ENCODE measurements around the gene TMEM131. TPM values are rescaled to one million over a fixed set of nuclear protein-coding genes. Genes with fewer than 3 reads are reported as not detected.

Gene TMEM131
- total and polyA plus RNA-seq, 10 of the 15 experiments (the other 5 are each of a cell fraction or from before 2014, with no cell fraction given): 6.0 to 48.2 (median 23.2) TPM

GRCh38 chr2:97936881-97937280 is 58.9 kb downstream of the TMEM131 start:
- ChIA-PET SMC1A (ENCODE audit: uncharacterized antibody, unreplicated experiment) (interaction anchor here (0.8 to 4.5 kb wide), 16 partner anchors 10 to 126 kb away, joined by 3 to 36 read pairs (median 7); no protein-coding TSS in a partner anchor), CTCF (interaction anchor here (0.7 to 2.4 kb wide), 8 partner anchors 8 to 196 kb away, joined by 3 to 13 read pairs (median 4); no protein-coding TSS in a partner anchor), RAD21 (ENCODE audit: unreplicated experiment) (interaction anchor here (0.6 to 4.2 kb wide), 9 partner anchors 10 to 251 kb away, joined by 3 to 23 read pairs (median 13); no protein-coding TSS in a partner anchor), POLR2A (interaction anchor here (0.8 to 2.2 kb wide), 9 partner anchors 10 to 91 kb away, joined by 3 to 11 read pairs (median 4); no protein-coding TSS in a partner anchor)
- no peak for ATAC-seq
- Histone ChIP-seq H3K79me2 (ENCODE audit: control insufficient read depth, insufficient read depth, low read length) (peaks cover 56% of the 10 kb centered on the region), H3K9me3 (replicated peaks; ENCODE audit: control insufficient read depth, insufficient read depth, low read length) (no peaks in the 10 kb centered on the region; the same call in 2 of the 3 replicates), H3K4me2 (ENCODE audit: control insufficient read depth, insufficient read depth) (peak overlapping the region; percentile 99; the same call in 1 of the 2 replicates), H3K36me3 (ENCODE audit: control insufficient read depth in 2 of 2, insufficient read depth in 2 of 2, low read length in 1 of 2) (no peaks in the 10 kb centered on the region), H3K9ac (ENCODE audit: control insufficient read depth, insufficient read depth, low read length) (no peak overlapping the region), H3K4me1 (ENCODE audit: control insufficient read depth, insufficient read depth, low read length) (peaks cover 49% of the 10 kb centered on the region), H2AFZ (ENCODE audit: control insufficient read depth, low read depth, low read length) (no peak overlapping the region), H3K27ac (ENCODE audit: control insufficient read depth, insufficient read depth) (no peak overlapping the region), H3K4me3 (no peak overlapping the region), H4K20me1 (ENCODE audit: control insufficient read depth, insufficient read depth) (no peaks in the 10 kb centered on the region), H3K27me3 (replicated peaks in 1 of 2; ENCODE audit: control insufficient read depth in 2 of 2, insufficient read depth in 2 of 2, low read length in 1 of 2) (no peaks in the 10 kb centered on the region)
- no peak for TF ChIP-seq PAX5 (IDR thresholded peaks at IDR 0.05; ENCODE audit: borderline replicate concordance, low read depth, low read length)
- no peak for TF ChIP-seq CUX1 (IDR thresholded peaks at IDR 0.05; ENCODE audit: insufficient replicate concordance, low read depth, low read length)
- no peak for TF ChIP-seq GATAD2B (conservative IDR thresholded peaks at IDR 0.05; ENCODE audit: low read depth)
- no peak for TF ChIP-seq SMARCA5 (IDR thresholded peaks at IDR 0.05)
- no peak for TF ChIP-seq WRNIP1 (IDR thresholded peaks at IDR 0.05; ENCODE audit: borderline replicate concordance, low read depth, low read length)
- TF ChIP-seq HCFC1 (IDR thresholded peaks at IDR 0.05; ENCODE audit: low read length): no peak
- TF ChIP-seq ESRRA (IDR thresholded peaks at IDR 0.05; ENCODE audit: low read length): no peak
- TF ChIP-seq SKIL (IDR thresholded peaks at IDR 0.05; ENCODE audit: low read depth, poor library complexity, severe bottlenecking): no peak
- no peak for TF ChIP-seq TCF7 (IDR thresholded peaks at IDR 0.05; ENCODE audit: borderline replicate concordance)
- no peak for TF ChIP-seq PML (IDR thresholded peaks at IDR 0.05; ENCODE audit: low read length)
- no peak for TF ChIP-seq EGR1 (IDR thresholded peaks at IDR 0.05; ENCODE audit: borderline replicate concordance in 1 of 2, low read depth in 2 of 2, low read length in 2 of 2)
- in situ Hi-C loops (cut with MboI) (no loop called here), intact Hi-C loops (cut with micrococcal nuclease; ENCODE audit: unreplicated experiment) (no loop called here)
- no peak for DNase-seq (ENCODE audit: low read depth, low spot score)
- WGBS (ENCODE audit: insufficient coverage, insufficient replicate concordance, low lambda C conversion rate, missing lambda C conversion rate): 31% methylated on average over 2 of the region's 2 CpGs
- BruUV-seq (replicated peaks): no TSS peak
- no peak for FAIRE-seq

All from GM12878 (cell line).